ENCODE measurements around the gene CCT3.
"Not testable (repeated sequence)": the region's sequence is repeated elsewhere in the genome, so short reads cannot be mapped to it uniquely, and the experiment has no call there.

CCT3 gene

GRCh38 chr1:156367383-156368156 is 29.5 kb upstream of the CCT3 start:
- Histone ChIP-seq H3K27ac (ENCODE audit: low read depth, low read length) (no peak overlapping the region), H3K9ac (ENCODE audit: low read depth, low read length) (no peak overlapping the region), H3K4me3 (ENCODE audit: low read length) (no peak overlapping the region), H3K4me1 (ENCODE audit: insufficient read depth, low read length) (peaks cover 6% of the 10 kb centered on the region; the same call in 1 of the 2 replicates), H3K36me3 (ENCODE audit: insufficient read depth, low read length) (no peaks in the 10 kb centered on the region), H3K9me3 (ENCODE audit: insufficient read depth, low read depth, low read length) (no peaks in the 10 kb centered on the region), H3K27me3 (ENCODE audit: insufficient read depth, low read length) (peaks cover 26% of the 10 kb centered on the region)
- WGBS: 68% methylated on average over 9 of the region's 9 CpGs

GRCh38 chr1:156366378-156367166 is 28.5 kb upstream of the CCT3 start:
- Histone ChIP-seq H3K9ac (ENCODE audit: low read depth, low read length) (no peak overlapping the region), H3K27ac (ENCODE audit: low read depth, low read length) (no peak overlapping the region), H3K4me1 (ENCODE audit: insufficient read depth, low read length) (peaks cover 6% of the 10 kb centered on the region; the same call in 1 of the 2 replicates), H3K9me3 (ENCODE audit: insufficient read depth, low read depth, low read length) (no peaks in the 10 kb centered on the region), H3K4me3 (ENCODE audit: low read length) (no peak overlapping the region), H3K27me3 (ENCODE audit: insufficient read depth, low read length) (peaks cover 26% of the 10 kb centered on the region), H3K36me3 (ENCODE audit: insufficient read depth, low read length) (no peaks in the 10 kb centered on the region)
- WGBS: 80% methylated on average over 5 of the region's 5 CpGs

- H3K4me3 ChIP-seq (ENCODE audit: low read length): no peak overlapping the region
- peaks cover 24% of the 10 kb centered on the region for H3K27me3 ChIP-seq (ENCODE audit: insufficient read depth, low read length)
- peaks cover 6% of the 10 kb centered on the region; the same call in 1 of the 2 replicates for H3K4me1 ChIP-seq (ENCODE audit: insufficient read depth, low read length)
- H3K9ac ChIP-seq (ENCODE audit: low read depth, low read length): no peak overlapping the region
- H3K27ac ChIP-seq (ENCODE audit: low read depth, low read length): no peak overlapping the region
- H3K36me3 ChIP-seq (ENCODE audit: insufficient read depth, low read length): no peaks in the 10 kb centered on the region
- H3K9me3 ChIP-seq (ENCODE audit: insufficient read depth, low read depth, low read length): no peaks in the 10 kb centered on the region
Observed at GRCh38 chr1:156365754-156366153, 27.7 kb upstream of the CCT3 start.

- Histone ChIP-seq H3K4me3 (ENCODE audit: low read length) (no peak overlapping the region), H3K27me3 (ENCODE audit: insufficient read depth, low read length) (peaks cover 4% of the 10 kb centered on the region), H3K36me3 (ENCODE audit: insufficient read depth, low read length) (no peaks in the 10 kb centered on the region), H3K9ac (ENCODE audit: low read depth, low read length) (no peak overlapping the region), H3K9me3 (ENCODE audit: insufficient read depth, low read depth, low read length) (no peaks in the 10 kb centered on the region), H3K27ac (ENCODE audit: low read depth, low read length) (no peak overlapping the region), H3K4me1 (ENCODE audit: insufficient read depth, low read length) (no peaks in the 10 kb centered on the region)
- 92% methylated on average over 11 of the region's 11 CpGs for WGBS
Observed at GRCh38 chr1:156360534-156360933, 22.4 kb upstream of the CCT3 start.

- WGBS: 42% methylated on average over 6 of the region's 6 CpGs
- Histone ChIP-seq H3K27ac (ENCODE audit: low read depth, low read length) (no peak overlapping the region), H3K9me3 (ENCODE audit: insufficient read depth, low read depth, low read length) (no peaks in the 10 kb centered on the region), H3K4me1 (ENCODE audit: insufficient read depth, low read length) (no peaks in the 10 kb centered on the region), H3K36me3 (ENCODE audit: insufficient read depth, low read length) (no peaks in the 10 kb centered on the region), H3K4me3 (ENCODE audit: low read length) (no peak overlapping the region), H3K27me3 (ENCODE audit: insufficient read depth, low read length) (peaks cover 4% of the 10 kb centered on the region), H3K9ac (ENCODE audit: low read depth, low read length) (no peak overlapping the region)
Observed at GRCh38 chr1:156359973-156360372, 21.9 kb upstream of the CCT3 start.

GRCh38 chr1:156359249-156359648 is 21.2 kb upstream of the CCT3 start:
- H3K9ac ChIP-seq (ENCODE audit: low read depth, low read length): no peak overlapping the region
- whole genome bisulfite sequencing: 93% methylated on average over 3 of the region's 3 CpGs
- no peaks in the 10 kb centered on the region for H3K4me1 ChIP-seq (ENCODE audit: insufficient read depth, low read length)
- no peaks in the 10 kb centered on the region for H3K36me3 ChIP-seq (ENCODE audit: insufficient read depth, low read length)
- H3K9me3 ChIP-seq (ENCODE audit: insufficient read depth, low read depth, low read length): no peaks in the 10 kb centered on the region
- peaks cover 4% of the 10 kb centered on the region for H3K27me3 ChIP-seq (ENCODE audit: insufficient read depth, low read length)
- no peak overlapping the region for H3K4me3 ChIP-seq (ENCODE audit: low read length)
- no peak overlapping the region for H3K27ac ChIP-seq (ENCODE audit: low read depth, low read length)

- H3K27ac ChIP-seq (ENCODE audit: low read depth, low read length): no peak overlapping the region
- no peaks in the 10 kb centered on the region for H3K4me1 ChIP-seq (ENCODE audit: insufficient read depth, low read length)
- no peaks in the 10 kb centered on the region for H3K9me3 ChIP-seq (ENCODE audit: insufficient read depth, low read depth, low read length)
- peaks cover 4% of the 10 kb centered on the region for H3K27me3 ChIP-seq (ENCODE audit: insufficient read depth, low read length)
- 83% methylated on average over 1 of the region's 1 CpG for WGBS
- H3K36me3 ChIP-seq (ENCODE audit: insufficient read depth, low read length): no peaks in the 10 kb centered on the region
- no peak overlapping the region for H3K9ac ChIP-seq (ENCODE audit: low read depth, low read length)
- no peak overlapping the region for H3K4me3 ChIP-seq (ENCODE audit: low read length)
Observed at GRCh38 chr1:156358641-156359040, 20.5 kb upstream of the CCT3 start.

- no peak overlapping the region for H3K9ac ChIP-seq (ENCODE audit: low read depth, low read length)
Observed at GRCh38 chr1:156357977-156358376, 19.9 kb upstream of the CCT3 start.

GRCh38 chr1:156356875-156357534 is 18.9 kb upstream of the CCT3 start:
- no peaks in the 10 kb centered on the region for H3K36me3 ChIP-seq (ENCODE audit: insufficient read depth, low read length)
- 10% methylated on average over 20 of the region's 22 CpGs for WGBS
- no peak overlapping the region for H3K27ac ChIP-seq (ENCODE audit: low read depth, low read length)
- peak overlapping the region; percentile 58 for H3K4me3 ChIP-seq (ENCODE audit: low read length)
- H3K9me3 ChIP-seq (ENCODE audit: insufficient read depth, low read depth, low read length): no peaks in the 10 kb centered on the region
- H3K27me3 ChIP-seq (ENCODE audit: insufficient read depth, low read length): peaks cover 4% of the 10 kb centered on the region
- no peaks in the 10 kb centered on the region for H3K4me1 ChIP-seq (ENCODE audit: insufficient read depth, low read length)
- H3K9ac ChIP-seq (ENCODE audit: low read depth, low read length): no peak overlapping the region; the same call in 1 of the 2 replicates

More at GRCh38 chr1:156357977-156358376, 19.9 kb upstream of the CCT3 start:
- Histone ChIP-seq H3K4me1 (ENCODE audit: insufficient read depth, low read length) (no peaks in the 10 kb centered on the region), H3K27ac (ENCODE audit: low read depth, low read length) (no peak overlapping the region), H3K36me3 (ENCODE audit: insufficient read depth, low read length) (no peaks in the 10 kb centered on the region), H3K4me3 (ENCODE audit: low read length) (no peak overlapping the region), H3K9me3 (ENCODE audit: insufficient read depth, low read depth, low read length) (no peaks in the 10 kb centered on the region), H3K27me3 (ENCODE audit: insufficient read depth, low read length) (peaks cover 4% of the 10 kb centered on the region)
- 94% methylated on average over 2 of the region's 2 CpGs for WGBS

- 72% methylated on average over 6 of the region's 6 CpGs for WGBS
- Histone ChIP-seq H3K4me3 (ENCODE audit: low read length) (peak overlapping the region; percentile 58; the same call in 1 of the 2 replicates), H3K9me3 (ENCODE audit: insufficient read depth, low read depth, low read length) (no peaks in the 10 kb centered on the region), H3K27ac (ENCODE audit: low read depth, low read length) (no peak overlapping the region), H3K9ac (ENCODE audit: low read depth, low read length) (no peak overlapping the region; the same call in 1 of the 2 replicates), H3K27me3 (ENCODE audit: insufficient read depth, low read length) (peaks cover 4% of the 10 kb centered on the region), H3K4me1 (ENCODE audit: insufficient read depth, low read length) (no peaks in the 10 kb centered on the region), H3K36me3 (ENCODE audit: insufficient read depth, low read length) (no peaks in the 10 kb centered on the region)
Observed at GRCh38 chr1:156356262-156356874, 18.3 kb upstream of the CCT3 start.

GRCh38 chr1:156352481-156352880 is 14.4 kb upstream of the CCT3 start:
- H3K27ac ChIP-seq (ENCODE audit: low read depth, low read length); H3K4me1 ChIP-seq (ENCODE audit: insufficient read depth, low read length); H3K27me3 ChIP-seq (ENCODE audit: insufficient read depth, low read length); H3K9me3 ChIP-seq (ENCODE audit: insufficient read depth, low read depth, low read length); H3K9ac ChIP-seq (ENCODE audit: low read depth, low read length); H3K36me3 ChIP-seq (ENCODE audit: insufficient read depth, low read length); H3K4me3 ChIP-seq (ENCODE audit: low read length): not testable (repeated sequence)
- 94% methylated on average over 13 of the region's 13 CpGs for WGBS
